ENCODE measurements around the gene SLC24A5.

SLC24A5 gene

GRCh38 chr15:48191574-48192225, 70.9 kb downstream of the SLC24A5 start, which contains the start of gene CTXN2:
CTXN2 (plus strand) TSS chr15:48191665; CDS start chr15:48201301, 9,636 bp downstream.
- DNase-seq, result peak; percentile 39
